Testis (tissue), 5 donors: ENCODE measurements around the gene ZNF70. TPM values are rescaled to one million over a fixed set of nuclear protein-coding genes. Genes with fewer than 3 reads are reported as not detected.
A peak's percentile ranks its signal among the peaks of the same experiment; 100 is the strongest.

ENCODE experiments used
- DNase-seq: peaks from one replicate; pipeline ENCODE4 v3.0.0-alpha.2; 2019
- H3K27ac ChIP-seq, 2 donors: fragments of 200-600 bp; sonication (generic); one replicate each; pipeline ENCODE4 v1.5.1; 2019
- H3K27me3 ChIP-seq: fragments of 200-600 bp; sonication (generic); one replicate; pipeline ENCODE4 v1.5.1; 2019
- H3K36me3 ChIP-seq: fragments of 200-600 bp; sonication (generic); one replicate; pipeline ENCODE4 v1.5.1; 2017; ENCODE audit warnings: low read depth; ENCODE audit errors: missing control alignments
- H3K4me1 ChIP-seq: fragments of 200-600 bp; sonication (generic); one replicate; pipeline ENCODE4 v1.5.1; 2019
- H3K4me3 ChIP-seq, 2 donors: fragments of 200-600 bp; sonication (generic); one replicate each; pipeline ENCODE4 v1.5.1; 2017 to 2019
- H3K9me3 ChIP-seq: fragments of 200-600 bp; sonication (generic); one replicate; pipeline ENCODE4 v1.5.1; 2017
- CTCF ChIP-seq, 3 experiments: fragments of 450-650 bp in 2 of 3; fragments of 200-600 bp in 1 of 3; sonication (generic) in 1 of 3; IDR thresholded peaks; one replicate each; pipeline ENCODE4 v1.5.1; 2016 to 2019; ENCODE audit warnings: antibody characterized with exemption in 3 of 3, mild to moderate bottlenecking in 2 of 3, moderate library complexity in 1 of 3
- POLR2A ChIP-seq: fragments of 450-650 bp; IDR thresholded peaks from one replicate; pipeline ENCODE4 v1.6.1; 2017; ENCODE audit warnings: antibody characterized with exemption, mild to moderate bottlenecking, moderate library complexity
- WGBS, 2 donors: methylation state at CpG; one replicate each; pipeline ENCODE4 v1.1.5; 2018; 5-methylcytosine and 5-hydroxymethylcytosine counted together
- intact Hi-C: fragments of 100-400 bp; cut with DNase I; formaldehyde crosslinking; loops from one replicate; pipeline ENCODE4 v1.15.1; 2023; ENCODE audit warnings: low total_unique reads
- long read RNA-seq, 2 donors: transcript quantifications; one replicate each; lab custom pipeline, GENCODE V29; 2026
- polyA plus RNA-seq: library from polyadenylated mRNA; stranded (reverse); fragments of 350-450 nt; fragmentation: Illumina TruSeq; extraction: RNeasy Lipid Tissue Mini Kit (QIAGEN cat#74804); gene quantifications from one replicate; pipeline ENCODE4 v1.2.3, GENCODE V29; 2014; ENCODE audit warnings: low read depth, low replicate concordance; ENCODE audit not compliant: insufficient read depth
- total RNA-seq, 2 donors: library from RNA; depleted of rRNA; stranded (reverse); fragments of >200 nt; gene quantifications; one replicate each; pipeline ENCODE4 v1.2.3, GENCODE V29; 2016

ZNF70 gene
- total RNA-seq (1 to 10 TPM; 7.2 to 8.7 TPM), polyA plus RNA-seq (2.9 TPM)
- long read RNA-seq, donor 1 = 0 reads
- long read RNA-seq, donor 2 = 0 reads

- TF ChIP-seq CTCF (IDR thresholded peaks at IDR 0.05) = no peak
- peak; percentile 19 for TF ChIP-seq POLR2A
- 0% methylated on average over 2 to 71 of the region's 78 CpGs for WGBS, 2 donors
- peak; percentile 95 for DNase-seq
- Histone ChIP-seq H3K4me3 (peak within 1 kb of the TSS; percentile 64 to 81), H3K36me3 (no peaks in the 10 kb centered on the region), H3K27ac (peak within 1 kb of the TSS; percentile 60 to 88), H3K9me3 (no peaks in the 10 kb centered on the region), H3K27me3 (no peaks in the 10 kb centered on the region), H3K4me1 (peaks cover 5% of the 10 kb centered on the region)
- intact Hi-C loops = no loop called here
Observed at GRCh38 chr22:23750714-23751440, at the start of gene ZNF70. TSS of gene ZNF70 (minus strand) at chr22:23751112. CDS start at chr22:23745140, 5,972 bp downstream.

- peaks cover 7% of the 10 kb centered on the region for H3K4me1 ChIP-seq
- DNase-seq = no peak
- no peaks in the 10 kb centered on the region for H3K9me3 ChIP-seq
- no peak for TF ChIP-seq CTCF (IDR thresholded peaks at IDR 0.05)
- no peak for TF ChIP-seq POLR2A
- WGBS, 2 donors = 62 to 64% methylated on average over 5 of the region's 5 CpGs
- no peak overlapping the region for H3K27ac ChIP-seq
- H3K4me3 ChIP-seq = no peak overlapping the region
- intact Hi-C loops = no loop called here
- no peaks in the 10 kb centered on the region for H3K27me3 ChIP-seq
- H3K36me3 ChIP-seq = no peaks in the 10 kb centered on the region
Observed at GRCh38 chr22:23796461-23796860, 45.5 kb upstream of the ZNF70 start.

GRCh38 chr22:23793326-23793725 lies 42.4 kb upstream of the ZNF70 start:
- intact Hi-C loops = no loop called here
- no peaks in the 10 kb centered on the region for H3K36me3 ChIP-seq
- H3K4me3 ChIP-seq = no peak overlapping the region
- no peak overlapping the region for H3K27ac ChIP-seq
- TF ChIP-seq CTCF (IDR thresholded peaks at IDR 0.05) (no peak), POLR2A (no peak)
- H3K9me3 ChIP-seq = no peaks in the 10 kb centered on the region
- WGBS, 2 donors = 88 to 98% methylated on average over 8 of the region's 8 CpGs
- peaks cover 36% of the 10 kb centered on the region for H3K4me1 ChIP-seq
- no peaks in the 10 kb centered on the region for H3K27me3 ChIP-seq
- DNase-seq = no peak

GRCh38 chr22:23791738-23792645 lies 41.1 kb upstream of the ZNF70 start:
- Histone ChIP-seq H3K9me3 (no peaks in the 10 kb centered on the region), H3K4me1 (peaks cover 45% of the 10 kb centered on the region), H3K27ac (no peak overlapping the region), H3K27me3 (no peaks in the 10 kb centered on the region), H3K4me3 (no peak overlapping the region), H3K36me3 (no peaks in the 10 kb centered on the region)
- DNase-seq = no peak
- 73 to 75% methylated on average over 18 to 25 of the region's 25 CpGs for WGBS, 2 donors
- intact Hi-C loops = no loop called here
- TF ChIP-seq POLR2A (no peak), CTCF (IDR thresholded peaks at IDR 0.05) (no peak)
